B cell (primary cell): ENCODE data around the gene ITPKB.

ENCODE experiments used
- CTCF ChIP-seq: fragments of 200-600 bp; IDR thresholded peaks from one replicate; pipeline ENCODE4 v1.8.0; 2022; ENCODE audit warnings: antibody characterized with exemption, mild to moderate bottlenecking
- EZH2 ChIP-seq: IDR thresholded peaks from 2 replicates; pipeline ENCODE4 v1.6.1; 2012; ENCODE audit warnings: borderline replicate concordance, low read depth, mild to moderate bottlenecking, moderate library complexity, low read length; ENCODE audit not compliant: insufficient read depth, poor library complexity, severe bottlenecking

- TF ChIP-seq CTCF (no peak), EZH2 (no peak)
Observed at GRCh38 chr1:226708967-226709396, 30.1 kb downstream of the ITPKB start.
